Measurements from ENCODE around the gene PRR5. TPM values are rescaled to one million over a fixed set of nuclear protein-coding genes. Genes with fewer than 3 reads are reported as not detected.
A peak's percentile ranks its signal among the peaks of the same experiment; 100 is the strongest.

Gene PRR5
- total RNA-seq, 1 experiment from 2014 or later: 11.8 TPM

- Histone ChIP-seq H2AFZ (ENCODE audit: low read length) (no peak overlapping the region), H3K79me2 (ENCODE audit: insufficient read depth, low read length) (no peaks in the 10 kb centered on the region), H2BK15ac (ENCODE audit: low read depth, low read length) (no peak overlapping the region), H2BK12ac (ENCODE audit: insufficient read length, low read depth, low read length) (no peak overlapping the region), H3K18ac (ENCODE audit: insufficient read length, low read depth, low read length) (peak overlapping the region; percentile 5), H3K4ac (ENCODE audit: low read depth, low read length) (no peak overlapping the region), H3K23ac (ENCODE audit: insufficient read length, low read depth, low read length) (no peak overlapping the region), H2BK120ac (ENCODE audit: low read depth, low read length, poor library complexity, severe bottlenecking) (no peak overlapping the region), H2AK5ac (ENCODE audit: insufficient read length, low read length) (no peak overlapping the region), H3K79me1 (ENCODE audit: insufficient read depth, low read depth, low read length, poor library complexity, severe bottlenecking) (no peaks in the 10 kb centered on the region), H3K14ac (ENCODE audit: insufficient read depth, low read length) (peak overlapping the region; percentile 4; the same call in 1 of the 2 replicates), H4K20me1 (ENCODE audit: control insufficient read depth, insufficient read depth, insufficient read length) (no peaks in the 10 kb centered on the region), H2BK20ac (ENCODE audit: low read depth, low read length, poor library complexity, severe bottlenecking) (no peak overlapping the region), H3K4me2 (ENCODE audit: insufficient read depth, insufficient read length, low read length) (no peak overlapping the region), H4K8ac (replicated peaks; ENCODE audit: insufficient read length, low read depth, low read length) (no peak overlapping the region), H3K4me1 (ENCODE audit: insufficient read depth, low read length) (no peaks in the 10 kb centered on the region; the same call in 1 of the 2 replicates), H3K27me3 (ENCODE audit: insufficient read depth, low read length) (no peaks in the 10 kb centered on the region), H4K91ac (ENCODE audit: insufficient read length, low read depth, low read length) (no peak overlapping the region), H3K27ac (ENCODE audit: insufficient read length, low read depth, low read length) (no peak overlapping the region), H3K23me2 (ENCODE audit: insufficient read length, low read depth, low read length, poor library complexity, severe bottlenecking) (no peaks in the 10 kb centered on the region), H3T11ph (ENCODE audit: low read length) (no peak overlapping the region), H2BK5ac (ENCODE audit: insufficient read length, low read length) (no peak overlapping the region), H4K5ac (ENCODE audit: insufficient read length, low read depth, low read length) (no peak overlapping the region), H3K56ac (ENCODE audit: insufficient read length, low read depth, low read length) (no peak overlapping the region), H3K9me3 (ENCODE audit: control insufficient read depth, low read depth, low read length) (no peaks in the 10 kb centered on the region), H3K9ac (ENCODE audit: extremely low read depth, insufficient read length, low read length) (no peak overlapping the region)
- peaks cover 18% of the 10 kb centered on the region for H3K27me3 Mint-ChIP-seq (ENCODE audit: low read depth)
- no CpG with 5 or more reads among the region's 14 CpGs for WGBS (ENCODE audit: extremely low coverage, insufficient read length, low lambda C conversion rate)
- peak overlapping the region in 1 of 3 experiments; percentile 15; a peak in 1 of 7 replicates for H3K27ac Mint-ChIP-seq
- H3K4me3 Mint-ChIP-seq: no peak overlapping the region
- TF ChIP-seq, protein P1, sequence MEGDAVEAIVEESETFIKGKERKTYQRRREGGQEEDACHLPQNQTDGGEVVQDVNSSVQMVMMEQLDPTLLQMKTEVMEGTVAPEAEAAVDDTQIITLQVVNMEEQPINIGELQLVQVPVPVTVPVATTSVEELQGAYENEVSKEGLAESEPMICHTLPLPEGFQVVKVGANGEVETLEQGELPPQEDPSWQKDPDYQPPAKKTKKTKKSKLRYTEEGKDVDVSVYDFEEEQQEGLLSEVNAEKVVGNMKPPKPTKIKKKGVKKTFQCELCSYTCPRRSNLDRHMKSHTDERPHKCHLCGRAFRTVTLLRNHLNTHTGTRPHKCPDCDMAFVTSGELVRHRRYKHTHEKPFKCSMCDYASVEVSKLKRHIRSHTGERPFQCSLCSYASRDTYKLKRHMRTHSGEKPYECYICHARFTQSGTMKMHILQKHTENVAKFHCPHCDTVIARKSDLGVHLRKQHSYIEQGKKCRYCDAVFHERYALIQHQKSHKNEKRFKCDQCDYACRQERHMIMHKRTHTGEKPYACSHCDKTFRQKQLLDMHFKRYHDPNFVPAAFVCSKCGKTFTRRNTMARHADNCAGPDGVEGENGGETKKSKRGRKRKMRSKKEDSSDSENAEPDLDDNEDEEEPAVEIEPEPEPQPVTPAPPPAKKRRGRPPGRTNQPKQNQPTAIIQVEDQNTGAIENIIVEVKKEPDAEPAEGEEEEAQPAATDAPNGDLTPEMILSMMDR (conservative IDR thresholded peaks at IDR 0.05): no peak
- H3K4me1 Mint-ChIP-seq: peaks cover 14 to 33% of the 10 kb centered on the region in 2 experiments
- H3K36me3 Mint-ChIP-seq (ENCODE audit: insufficient read depth in 1 of 3, low read depth in 3 of 3): no peaks in the 10 kb centered on the region
- H3K9me3 Mint-ChIP-seq: no peaks in the 10 kb centered on the region
- DNase-seq: peak; percentile 70
Observed at GRCh38 chr22:44738347-44738715, 36.3 kb downstream of the PRR5 start.
